Central memory CD4-positive, alpha-beta T cell (primary cell): ENCODE measurements around the gene FNDC3A.
A peak's percentile ranks its signal among the peaks of the same experiment; 100 is the strongest.

Source experiments
- DNase-seq: peaks from one replicate; pipeline ENCODE4 v3.0.0; 2022

Gene FNDC3A

GRCh38 chr13:49220856-49221589, 245.3 kb downstream of the FNDC3A start:
- no peak for DNase-seq

DNA sequence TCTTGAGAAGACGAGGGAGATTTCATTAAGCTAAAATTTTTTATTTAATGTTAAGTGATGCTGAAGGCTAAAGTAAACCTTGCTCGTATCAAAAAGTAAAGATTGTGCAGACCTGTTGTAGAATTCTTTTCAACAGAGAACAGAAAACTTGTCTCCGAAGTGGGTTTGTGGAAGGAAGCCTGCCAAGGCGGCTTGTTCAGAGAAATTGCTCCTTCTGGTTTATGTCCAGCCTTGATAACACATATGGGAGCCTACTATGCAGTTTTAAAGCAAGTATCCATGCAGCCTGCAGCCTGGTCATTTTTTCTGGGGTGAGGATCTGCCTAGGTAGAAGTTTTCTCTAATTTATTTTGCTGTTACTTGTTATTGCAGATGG, 245.9 kb downstream of the FNDC3A start:
- DNase-seq = no peak

DNA sequence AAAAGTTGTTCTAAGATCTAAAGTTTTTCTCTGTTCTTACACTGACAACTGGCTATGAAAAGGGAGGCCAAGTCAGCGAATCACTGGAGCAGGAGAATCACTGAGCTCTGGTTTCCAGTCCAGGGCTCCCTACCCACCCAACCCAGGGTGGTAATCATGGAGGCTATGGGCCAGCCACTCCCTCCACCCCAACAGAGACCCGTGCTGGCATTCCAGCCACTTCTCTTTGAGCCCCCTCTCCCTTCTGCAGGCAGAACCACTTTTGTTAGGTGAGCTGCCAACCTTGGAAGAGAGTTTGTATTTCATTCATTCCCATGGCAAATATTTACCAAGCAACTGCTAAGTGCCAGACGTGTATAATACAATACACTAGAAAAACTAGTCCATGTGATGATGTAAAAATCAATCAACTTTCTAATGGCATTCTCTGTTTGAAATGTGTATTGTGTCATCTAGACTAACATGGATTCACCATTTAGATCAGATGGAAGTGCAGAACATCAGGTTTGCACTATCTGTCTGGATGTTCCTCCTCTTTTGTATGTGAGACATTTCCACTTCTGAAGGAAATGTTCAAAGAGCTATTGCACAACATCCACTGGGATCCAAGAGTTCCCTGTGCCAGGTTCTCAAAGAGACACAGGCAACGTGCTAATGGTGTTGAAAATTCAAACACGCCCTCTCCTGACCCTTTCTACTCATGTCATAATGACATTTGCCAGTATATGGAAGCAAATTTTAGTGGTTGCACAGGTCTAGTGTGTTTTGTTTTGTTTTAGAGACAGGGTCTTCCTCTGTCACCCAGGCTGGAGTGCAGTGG, 249.7 kb downstream of the FNDC3A start:
- DNase-seq = no peak

GRCh38 chr13:49226613-49227012, 250.9 kb downstream of the FNDC3A start:
- no peak for DNase-seq

DNA sequence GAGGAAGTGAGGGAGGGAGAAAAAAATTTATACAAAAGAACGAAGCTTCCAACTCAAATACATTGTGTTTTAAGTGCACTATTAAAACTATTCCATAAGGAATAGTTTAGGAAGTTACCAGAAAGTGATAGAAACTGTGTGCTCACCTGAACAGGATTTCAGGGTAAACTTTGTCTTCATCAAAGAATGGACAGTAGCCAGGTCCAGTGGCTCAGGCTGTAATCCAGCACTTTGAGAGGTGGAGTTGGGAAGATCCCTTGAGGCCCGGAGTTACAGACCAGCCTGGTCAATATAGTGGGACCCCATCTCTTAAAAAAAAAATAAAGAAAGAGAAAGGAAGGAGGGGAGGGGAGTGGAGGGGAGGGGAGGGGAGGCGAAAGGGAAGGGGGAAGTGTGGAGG, 259.0 kb downstream of the FNDC3A start:
- no peak for DNase-seq

DNA sequence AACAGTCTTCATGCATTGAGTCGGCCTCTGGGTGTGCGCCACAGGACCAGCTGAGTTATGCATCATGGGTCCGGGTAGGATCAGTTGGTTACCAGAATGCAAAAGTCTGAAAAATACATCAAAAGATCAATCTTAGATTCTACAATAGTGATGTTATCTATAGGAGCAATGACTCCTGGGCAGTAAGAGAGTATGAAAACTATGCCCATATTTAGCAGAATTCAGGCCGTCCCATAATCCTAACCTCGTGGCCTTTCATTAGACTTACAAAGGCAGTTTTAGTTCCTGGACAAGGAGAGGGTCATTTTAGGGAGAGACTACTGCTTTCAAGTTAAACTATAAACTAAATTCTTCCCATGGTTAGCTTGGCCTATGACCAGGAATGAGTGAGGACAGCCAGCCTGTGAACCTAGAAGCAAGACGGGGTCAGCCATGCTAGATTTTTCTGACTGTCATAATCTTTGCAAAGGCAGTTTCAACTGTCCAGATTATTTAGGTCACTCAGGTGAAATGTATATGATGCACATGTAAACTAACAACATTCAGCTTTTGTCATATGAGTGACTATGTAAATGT, 260.2 kb downstream of the FNDC3A start:
- DNase-seq = no peak

DNA sequence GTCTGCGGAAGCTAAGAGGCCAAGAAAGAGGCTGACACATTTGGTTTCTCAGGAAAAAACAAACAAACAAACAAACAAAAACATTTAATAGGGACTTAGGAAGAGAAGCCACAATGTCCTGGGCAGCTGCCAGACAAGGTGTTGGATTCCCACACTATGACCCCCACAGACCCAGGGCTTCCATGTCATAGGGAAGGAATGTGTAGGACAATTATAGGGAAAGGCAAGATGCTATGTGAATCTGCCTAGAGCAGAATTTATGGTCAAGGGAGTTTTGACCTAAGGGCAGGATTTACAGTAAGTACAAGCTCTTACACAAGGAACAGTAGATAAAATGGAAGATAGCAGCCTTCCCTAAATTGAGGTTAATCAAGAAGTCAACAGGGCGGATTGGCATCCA, 262.9 kb downstream of the FNDC3A start:
- DNase-seq = no peak

- DNase-seq = peak; percentile 35
Observed at GRCh38 chr13:49240017-49240416, 264.3 kb downstream of the FNDC3A start.

- DNase-seq = no peak
Observed at GRCh38 chr13:49241296-49241695, 265.6 kb downstream of the FNDC3A start.

GRCh38 chr13:49245101-49245500, 269.4 kb downstream of the FNDC3A start:
- DNase-seq = no peak

DNA sequence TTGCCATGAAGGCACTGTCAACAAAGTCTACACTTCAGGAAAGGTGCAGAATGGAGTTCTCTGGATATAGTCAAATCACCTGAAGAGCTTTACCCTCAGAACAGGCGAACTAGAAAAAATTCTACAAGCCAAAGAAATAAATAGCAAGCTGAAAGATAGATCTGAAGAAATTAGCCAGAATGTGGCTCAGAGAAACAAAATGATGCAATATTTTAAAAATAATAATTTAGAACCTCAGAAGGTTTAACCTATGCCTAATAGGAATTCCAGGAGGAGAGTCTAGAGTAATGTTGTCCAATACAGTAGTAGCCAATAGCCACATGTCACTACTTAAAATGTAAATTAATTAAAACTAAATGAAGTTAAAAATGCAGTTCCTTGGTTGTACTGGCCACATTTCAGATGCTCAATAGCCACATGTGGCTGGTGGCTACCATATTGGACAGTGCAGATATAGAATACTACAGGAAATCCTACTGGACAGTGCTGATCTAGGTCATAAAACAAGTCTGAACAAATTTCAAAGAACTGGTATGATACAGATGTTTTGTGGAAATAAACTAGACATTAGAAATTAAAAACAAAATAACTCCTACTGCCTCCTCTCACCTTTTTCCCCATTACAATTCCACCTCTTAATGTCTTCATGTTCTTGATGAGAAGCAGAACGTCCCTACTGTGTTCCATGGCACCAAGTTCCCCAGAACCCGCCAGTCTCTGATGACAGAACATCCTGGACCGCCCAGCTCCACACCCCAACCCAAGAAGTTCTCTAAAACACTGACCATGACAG, 271.3 kb downstream of the FNDC3A start:
- no peak for DNase-seq

- DNase-seq = peak; percentile 75
Observed at GRCh38 chr13:49247643-49248621, 272.2 kb downstream of the FNDC3A start, which contains the start of gene CDADC1. Gene CDADC1 (plus strand): TSS chr13:49247925. CDS start chr13:49248038, 113 bp downstream.

DNA sequence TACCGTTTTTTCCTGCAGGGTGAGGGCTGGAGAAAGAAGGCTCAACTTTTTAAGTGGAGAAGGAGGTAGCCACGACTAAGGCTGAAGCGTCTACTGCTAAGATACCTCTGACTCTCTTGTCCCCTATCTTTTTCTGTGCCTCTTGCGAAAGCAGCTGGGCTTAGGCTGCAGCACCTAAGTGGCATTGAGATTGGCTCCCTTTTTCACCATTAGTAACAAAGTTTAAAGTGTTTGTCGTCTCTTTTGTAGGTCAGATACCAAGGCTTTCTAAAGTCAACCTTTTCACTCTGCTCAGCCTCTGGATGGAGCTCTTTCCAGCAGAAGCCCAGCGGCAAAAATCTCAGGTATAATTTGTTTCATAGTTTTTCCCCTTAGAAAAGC, 272.9 kb downstream of the FNDC3A start:
- peak; percentile 22 for DNase-seq

GRCh38 chr13:49251326-49251725, 275.6 kb downstream of the FNDC3A start:
- no peak for DNase-seq

GRCh38 chr13:49253310-49253709, 277.6 kb downstream of the FNDC3A start:
- no peak for DNase-seq

DNA sequence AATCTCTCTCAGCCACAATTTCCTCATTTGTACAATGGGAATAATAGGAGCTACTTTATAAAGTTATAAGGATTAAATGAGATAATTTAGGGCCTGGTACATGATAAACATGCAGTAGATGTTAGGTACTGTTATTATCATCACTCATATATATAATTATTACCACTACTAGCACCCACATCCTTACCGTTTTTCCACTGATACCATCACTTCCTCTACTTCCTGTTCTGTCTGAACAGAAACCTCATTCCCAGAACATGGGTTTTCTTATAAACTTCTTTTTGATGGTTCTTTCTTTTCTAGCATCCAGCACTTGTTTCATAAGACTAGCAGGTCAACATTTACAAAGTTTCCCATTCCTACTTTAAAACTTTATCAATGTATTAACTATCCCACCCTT, 278.3 kb downstream of the FNDC3A start:
- no peak for DNase-seq

DNA sequence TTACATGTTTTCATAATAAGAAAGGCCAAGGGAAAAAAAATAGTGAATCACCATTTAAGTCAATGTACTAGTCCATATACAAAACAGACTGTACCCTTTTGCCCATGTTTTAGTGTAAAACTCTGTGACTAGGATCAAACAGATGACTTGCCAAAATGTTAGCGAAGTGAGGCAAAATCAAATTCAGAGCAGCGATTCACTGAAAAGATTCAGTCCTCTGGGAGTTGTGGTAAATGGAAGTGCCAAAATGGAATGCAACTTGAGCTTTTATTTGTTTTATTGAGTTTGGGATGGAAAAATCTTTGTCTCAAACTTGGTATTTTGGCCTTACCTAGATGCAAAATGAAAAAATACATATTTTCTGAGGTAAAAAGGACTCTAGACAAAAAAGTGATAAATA, 281.1 kb downstream of the FNDC3A start:
- DNase-seq = no peak

- peak; percentile 21 for DNase-seq
Observed at GRCh38 chr13:49258089-49258796, 282.5 kb downstream of the FNDC3A start.
